GM12891 (cell line): Measurements from ENCODE around the gene TCF7L1.

ENCODE experiments used
- PAX5 ChIP-seq: IDR thresholded peaks from 2 replicates; pipeline ENCODE4 v1.6.1; 2011; ENCODE audit warnings: low read length, moderate library complexity, mild to moderate bottlenecking; ENCODE audit not compliant: insufficient read depth, severe bottlenecking
- POLR2A ChIP-seq: IDR thresholded peaks from 2 replicates; pipeline ENCODE4 v1.6.1; 2011; ENCODE audit warnings: low read depth, low read length, control low read depth
- POLR2AphosphoS5 ChIP-seq: IDR thresholded peaks from 2 replicates; pipeline ENCODE4 v1.6.1; 2011; ENCODE audit warnings: low read depth, low read length, control low read depth
- SPI1 ChIP-seq: IDR thresholded peaks from 2 replicates; pipeline ENCODE4 v1.6.1; 2011; ENCODE audit warnings: low read depth, low read length, control low read depth
- TAF1 ChIP-seq: IDR thresholded peaks from 2 replicates; pipeline ENCODE4 v1.6.1; 2011; ENCODE audit warnings: low read depth, low read length, control low read depth

GRCh38 chr2:85341269-85342029, 208.3 kb downstream of the TCF7L1 start:
- no peak for TF ChIP-seq POLR2AphosphoS5
- TF ChIP-seq SPI1, result no peak
- TF ChIP-seq POLR2A, result no peak
- no peak for TF ChIP-seq TAF1
- TF ChIP-seq PAX5, result no peak
